Activated T-helper 17 cell treated with anti-CD3 and anti-CD28 coated beads, Interleukin-2, amount 50 U/mL, for 72 hours (primary cell): ENCODE measurements around the gene MYO18B. TPM values are rescaled to one million over a fixed set of nuclear protein-coding genes. Genes with fewer than 3 reads are reported as not detected.
A peak's percentile ranks its signal among the peaks of the same experiment; 100 is the strongest.

ENCODE experiments used
- ATAC-seq: fragments of 150-1000 bp; cut with Tn5 transposase; replicated peaks from 2 replicates; pipeline ENCODE4 v1.10.0; 2021; ENCODE audit warnings: mild to moderate bottlenecking, moderate library complexity
- H3K27ac Mint-ChIP-seq: one replicate; pipeline ENCODE4 v1.8.0; 2022; ENCODE audit warnings: mixed read lengths
- H3K27me3 Mint-ChIP-seq: one replicate; pipeline ENCODE4 v1.8.0; 2022; ENCODE audit warnings: mixed read lengths
- H3K36me3 Mint-ChIP-seq: one replicate; pipeline ENCODE4 v1.8.0; 2022; ENCODE audit warnings: low read depth, mild to moderate bottlenecking, mixed read lengths
- H3K4me1 Mint-ChIP-seq: one replicate; pipeline ENCODE4 v1.8.0; 2022; ENCODE audit warnings: mixed read lengths
- H3K4me3 Mint-ChIP-seq: one replicate; pipeline ENCODE4 v1.8.0; 2022; ENCODE audit warnings: mild to moderate bottlenecking, mixed read lengths
- H3K9me3 Mint-ChIP-seq: one replicate; pipeline ENCODE4 v1.8.0; 2022; ENCODE audit warnings: mixed read lengths
- total RNA-seq, 2 donors: library from RNA; stranded (reverse); gene quantifications; one replicate each; pipeline ENCODE4 v1.2.3, GENCODE V29; 2022

Gene MYO18B
- total RNA-seq, 2 donors from 2014 or later, result 2.3 to 4.3 TPM

GRCh38 chr22:25728071-25728470 lies 13.9 kb upstream of the MYO18B start:
- Mint-ChIP-seq H3K9me3 (no peaks in the 10 kb centered on the region), H3K27ac (no peak overlapping the region), H3K4me1 (no peaks in the 10 kb centered on the region), H3K27me3 (peaks cover 10% of the 10 kb centered on the region), H3K36me3 (no peaks in the 10 kb centered on the region), H3K4me3 (no peak overlapping the region)
- ATAC-seq, result no peak

- Mint-ChIP-seq H3K36me3 (no peaks in the 10 kb centered on the region), H3K9me3 (no peaks in the 10 kb centered on the region), H3K27ac (no peak overlapping the region), H3K4me3 (no peak overlapping the region), H3K4me1 (peaks cover 4% of the 10 kb centered on the region), H3K27me3 (peaks cover 14% of the 10 kb centered on the region)
- ATAC-seq, result no peak
These were observed 12.7 kb upstream of the MYO18B start for GRCh38 chr22:25729016-25729995.

GRCh38 chr22:25735650-25736049 lies 6.3 kb upstream of the MYO18B start:
- no peaks in the 10 kb centered on the region for H3K36me3 Mint-ChIP-seq
- no peaks in the 10 kb centered on the region for H3K9me3 Mint-ChIP-seq
- H3K27me3 Mint-ChIP-seq, result peaks cover 4% of the 10 kb centered on the region
- H3K27ac Mint-ChIP-seq, result peak overlapping the region; percentile 98
- ATAC-seq, result no peak
- H3K4me3 Mint-ChIP-seq, result peak overlapping the region; percentile 78
- H3K4me1 Mint-ChIP-seq, result peaks cover 12% of the 10 kb centered on the region

- Mint-ChIP-seq H3K9me3 (no peaks in the 10 kb centered on the region), H3K27me3 (peaks cover 4% of the 10 kb centered on the region), H3K36me3 (no peaks in the 10 kb centered on the region), H3K27ac (peak overlapping the region; percentile 98), H3K4me3 (peak overlapping the region; percentile 78), H3K4me1 (peaks cover 12% of the 10 kb centered on the region)
- peak; percentile 86 for ATAC-seq
These were observed 5.5 kb upstream of the MYO18B start for GRCh38 chr22:25736378-25737011.

- no peak for ATAC-seq
- Mint-ChIP-seq H3K36me3 (no peaks in the 10 kb centered on the region), H3K4me1 (peaks cover 13% of the 10 kb centered on the region), H3K27ac (no peak overlapping the region), H3K9me3 (no peaks in the 10 kb centered on the region), H3K27me3 (peaks cover 4% of the 10 kb centered on the region), H3K4me3 (no peak overlapping the region)
These were observed 2.2 kb upstream of the MYO18B start for GRCh38 chr22:25739659-25740344.

GRCh38 chr22:25742918-25743708 lies 1.1 kb downstream of the MYO18B start:
- H3K9me3 Mint-ChIP-seq, result no peaks in the 10 kb centered on the region
- H3K4me3 Mint-ChIP-seq, result peak overlapping the region; percentile 8
- H3K4me1 Mint-ChIP-seq, result peaks cover 14% of the 10 kb centered on the region
- peak overlapping the region; percentile 20 for H3K27ac Mint-ChIP-seq
- no peak for ATAC-seq
- H3K36me3 Mint-ChIP-seq, result no peaks in the 10 kb centered on the region
- H3K27me3 Mint-ChIP-seq, result peaks cover 8% of the 10 kb centered on the region

- Mint-ChIP-seq H3K36me3 (no peaks in the 10 kb centered on the region), H3K4me1 (peaks cover 24% of the 10 kb centered on the region), H3K9me3 (no peaks in the 10 kb centered on the region), H3K4me3 (no peak overlapping the region), H3K27ac (no peak overlapping the region), H3K27me3 (peaks cover 11% of the 10 kb centered on the region)
- no peak for ATAC-seq
These were observed 2.7 kb downstream of the MYO18B start for GRCh38 chr22:25744694-25745093.

GRCh38 chr22:25745341-25746011 lies 3.5 kb downstream of the MYO18B start:
- ATAC-seq, result peak; percentile 12
- Mint-ChIP-seq H3K36me3 (no peaks in the 10 kb centered on the region), H3K9me3 (no peaks in the 10 kb centered on the region), H3K27ac (peak overlapping the region; percentile 88), H3K4me1 (peaks cover 32% of the 10 kb centered on the region), H3K27me3 (peaks cover 14% of the 10 kb centered on the region), H3K4me3 (peak overlapping the region; percentile 41)

- H3K9me3 Mint-ChIP-seq, result no peaks in the 10 kb centered on the region
- ATAC-seq, result peak; percentile 44
- peak overlapping the region; percentile 41 for H3K4me3 Mint-ChIP-seq
- H3K4me1 Mint-ChIP-seq, result peaks cover 32% of the 10 kb centered on the region
- no peaks in the 10 kb centered on the region for H3K36me3 Mint-ChIP-seq
- H3K27ac Mint-ChIP-seq, result peak overlapping the region; percentile 88
- peaks cover 14% of the 10 kb centered on the region for H3K27me3 Mint-ChIP-seq
These were observed 4.0 kb downstream of the MYO18B start for GRCh38 chr22:25746012-25746373.

GRCh38 chr22:25747245-25747944 lies 5.4 kb downstream of the MYO18B start:
- Mint-ChIP-seq H3K4me1 (peaks cover 32% of the 10 kb centered on the region), H3K9me3 (no peaks in the 10 kb centered on the region), H3K27ac (peak overlapping the region; percentile 66), H3K4me3 (no peak overlapping the region), H3K36me3 (no peaks in the 10 kb centered on the region), H3K27me3 (peaks cover 14% of the 10 kb centered on the region)
- ATAC-seq, result peak; percentile 4

- no peak overlapping the region for H3K4me3 Mint-ChIP-seq
- H3K4me1 Mint-ChIP-seq, result peaks cover 31% of the 10 kb centered on the region
- no peak for ATAC-seq
- H3K36me3 Mint-ChIP-seq, result no peaks in the 10 kb centered on the region
- no peaks in the 10 kb centered on the region for H3K9me3 Mint-ChIP-seq
- peaks cover 13% of the 10 kb centered on the region for H3K27me3 Mint-ChIP-seq
- H3K27ac Mint-ChIP-seq, result peak overlapping the region; percentile 98
These were observed 6.2 kb downstream of the MYO18B start for GRCh38 chr22:25748140-25748539.

- no peaks in the 10 kb centered on the region for H3K36me3 Mint-ChIP-seq
- no peaks in the 10 kb centered on the region for H3K9me3 Mint-ChIP-seq
- peak overlapping the region; percentile 76 for H3K4me3 Mint-ChIP-seq
- no peak for ATAC-seq
- H3K27ac Mint-ChIP-seq, result peak overlapping the region; percentile 98
- peaks cover 28% of the 10 kb centered on the region for H3K4me1 Mint-ChIP-seq
- H3K27me3 Mint-ChIP-seq, result peaks cover 9% of the 10 kb centered on the region
These were observed 6.7 kb downstream of the MYO18B start for GRCh38 chr22:25748704-25749103.
